DND-41 (cell line): ENCODE results near the gene NEU2.

Experiments
- CTCF ChIP-seq: IDR thresholded peaks from 2 replicates; pipeline ENCODE4 v1.5.1; 2012; ENCODE audit warnings: borderline replicate concordance, low read length, moderate library complexity, mild to moderate bottlenecking; ENCODE audit not compliant: poor library complexity, severe bottlenecking; ENCODE audit errors: extremely low read depth
- EZH2 ChIP-seq: IDR thresholded peaks from 3 replicates; pipeline ENCODE4 v1.6.1; 2012; ENCODE audit warnings: borderline replicate concordance, low read depth, mild to moderate bottlenecking, moderate library complexity, low read length, inconsistent platforms; ENCODE audit not compliant: severe bottlenecking

DNA sequence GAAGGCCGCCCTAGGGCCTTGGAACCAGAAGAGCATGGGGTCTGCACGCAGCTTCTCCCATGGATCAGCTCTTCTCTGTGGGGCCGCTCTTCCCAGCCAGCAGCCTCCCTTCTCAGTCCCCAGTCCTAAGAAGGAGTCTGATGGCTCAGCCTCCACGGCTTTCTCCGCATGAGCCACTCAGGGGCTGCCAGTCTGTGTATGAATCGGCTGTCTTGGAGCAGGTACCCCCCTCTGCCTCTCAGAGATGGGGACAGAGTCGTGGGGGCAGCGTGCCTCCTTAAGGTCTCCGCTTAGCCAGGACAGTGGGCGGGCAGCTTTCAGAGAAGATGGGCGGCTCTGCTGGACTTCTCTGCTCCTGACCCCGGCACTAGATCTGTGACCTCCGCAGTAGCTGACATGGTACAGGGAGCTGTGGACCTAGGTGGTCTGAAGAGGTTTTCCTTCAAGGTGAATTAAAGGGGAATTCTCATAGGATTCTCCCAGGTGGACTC lies 49.3 kb downstream of the NEU2 start:
- TF ChIP-seq CTCF (no peak), EZH2 (no peak)
